GM23338 (cell line): ENCODE data around the gene DOCK3.

ENCODE experiments used
- CREB1 ChIP-seq: fragments of 250-450 bp; sonication (Bioruptor Pico); IDR thresholded peaks from 2 replicates; pipeline ENCODE4 v1.5.0; 2020; ENCODE audit warnings: low read depth, mild to moderate bottlenecking, moderate library complexity
- EZH2phosphoT487 ChIP-seq: fragments of 200-600 bp; sonication (generic); IDR thresholded peaks from one replicate; pipeline ENCODE4 v1.8.1; 2018; ENCODE audit warnings: antibody characterized with exemption; ENCODE audit not compliant: unreplicated experiment
- JUNB ChIP-seq: IDR thresholded peaks from one replicate; pipeline ENCODE4 v1.6.1; 2016; ENCODE audit warnings: antibody characterized with exemption; ENCODE audit not compliant: unreplicated experiment
- POLR2AphosphoS5 ChIP-seq: IDR thresholded peaks from 2 replicates; pipeline ENCODE4 v1.6.1; 2016; ENCODE audit warnings: antibody characterized with exemption, low read depth
- ZNF114 ChIP-seq: fragments of 250-450 bp; sonication (Bioruptor Pico); IDR thresholded peaks from 2 replicates; pipeline ENCODE4 v1.5.0; 2020; ENCODE audit warnings: mild to moderate bottlenecking, moderate library complexity
- TF ChIP-seq, protein P1 (sequence below), 2 experiments: fragments of 200-600 bp in 1 of 2; sonication (generic) in 1 of 2; conservative IDR thresholded peaks; 2 replicates each; pipeline versions ENCODE4 v1.5.1 to v1.6.1; 2016 to 2017; ENCODE audit warnings: antibody characterized with exemption in 2 of 2, low read depth in 2 of 2, mild to moderate bottlenecking in 2 of 2, moderate library complexity in 1 of 2
- TF ChIP-seq, protein P2 (sequence below): IDR thresholded peaks from one replicate; pipeline ENCODE4 v1.6.1; 2018; ENCODE audit warnings: antibody characterized with exemption; ENCODE audit not compliant: unreplicated experiment

DNA sequence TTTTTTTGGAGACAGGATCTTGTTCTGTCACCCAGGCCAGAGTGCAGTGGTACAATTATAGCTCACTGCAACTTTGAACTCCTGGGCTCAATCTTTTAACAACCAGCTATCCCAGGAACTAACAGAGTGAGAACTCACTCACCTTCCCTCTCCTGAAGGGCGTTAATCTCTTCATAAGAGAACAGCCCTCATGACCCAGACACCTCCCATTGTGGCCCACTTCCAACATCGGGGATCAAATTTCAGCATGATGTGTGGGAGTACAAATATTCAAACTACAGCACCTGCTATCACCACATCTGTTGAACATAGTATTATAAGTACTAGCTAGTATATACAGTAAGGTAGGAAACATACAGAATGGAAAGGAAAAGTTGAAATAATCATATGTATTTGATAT, 132.5 kb downstream of the DOCK3 start:
- TF ChIP-seq, protein P1, sequence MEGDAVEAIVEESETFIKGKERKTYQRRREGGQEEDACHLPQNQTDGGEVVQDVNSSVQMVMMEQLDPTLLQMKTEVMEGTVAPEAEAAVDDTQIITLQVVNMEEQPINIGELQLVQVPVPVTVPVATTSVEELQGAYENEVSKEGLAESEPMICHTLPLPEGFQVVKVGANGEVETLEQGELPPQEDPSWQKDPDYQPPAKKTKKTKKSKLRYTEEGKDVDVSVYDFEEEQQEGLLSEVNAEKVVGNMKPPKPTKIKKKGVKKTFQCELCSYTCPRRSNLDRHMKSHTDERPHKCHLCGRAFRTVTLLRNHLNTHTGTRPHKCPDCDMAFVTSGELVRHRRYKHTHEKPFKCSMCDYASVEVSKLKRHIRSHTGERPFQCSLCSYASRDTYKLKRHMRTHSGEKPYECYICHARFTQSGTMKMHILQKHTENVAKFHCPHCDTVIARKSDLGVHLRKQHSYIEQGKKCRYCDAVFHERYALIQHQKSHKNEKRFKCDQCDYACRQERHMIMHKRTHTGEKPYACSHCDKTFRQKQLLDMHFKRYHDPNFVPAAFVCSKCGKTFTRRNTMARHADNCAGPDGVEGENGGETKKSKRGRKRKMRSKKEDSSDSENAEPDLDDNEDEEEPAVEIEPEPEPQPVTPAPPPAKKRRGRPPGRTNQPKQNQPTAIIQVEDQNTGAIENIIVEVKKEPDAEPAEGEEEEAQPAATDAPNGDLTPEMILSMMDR (conservative IDR thresholded peaks at IDR 0.05; ENCODE audit: low read depth in 2 of 2) = no peak
- TF ChIP-seq, protein P2, sequence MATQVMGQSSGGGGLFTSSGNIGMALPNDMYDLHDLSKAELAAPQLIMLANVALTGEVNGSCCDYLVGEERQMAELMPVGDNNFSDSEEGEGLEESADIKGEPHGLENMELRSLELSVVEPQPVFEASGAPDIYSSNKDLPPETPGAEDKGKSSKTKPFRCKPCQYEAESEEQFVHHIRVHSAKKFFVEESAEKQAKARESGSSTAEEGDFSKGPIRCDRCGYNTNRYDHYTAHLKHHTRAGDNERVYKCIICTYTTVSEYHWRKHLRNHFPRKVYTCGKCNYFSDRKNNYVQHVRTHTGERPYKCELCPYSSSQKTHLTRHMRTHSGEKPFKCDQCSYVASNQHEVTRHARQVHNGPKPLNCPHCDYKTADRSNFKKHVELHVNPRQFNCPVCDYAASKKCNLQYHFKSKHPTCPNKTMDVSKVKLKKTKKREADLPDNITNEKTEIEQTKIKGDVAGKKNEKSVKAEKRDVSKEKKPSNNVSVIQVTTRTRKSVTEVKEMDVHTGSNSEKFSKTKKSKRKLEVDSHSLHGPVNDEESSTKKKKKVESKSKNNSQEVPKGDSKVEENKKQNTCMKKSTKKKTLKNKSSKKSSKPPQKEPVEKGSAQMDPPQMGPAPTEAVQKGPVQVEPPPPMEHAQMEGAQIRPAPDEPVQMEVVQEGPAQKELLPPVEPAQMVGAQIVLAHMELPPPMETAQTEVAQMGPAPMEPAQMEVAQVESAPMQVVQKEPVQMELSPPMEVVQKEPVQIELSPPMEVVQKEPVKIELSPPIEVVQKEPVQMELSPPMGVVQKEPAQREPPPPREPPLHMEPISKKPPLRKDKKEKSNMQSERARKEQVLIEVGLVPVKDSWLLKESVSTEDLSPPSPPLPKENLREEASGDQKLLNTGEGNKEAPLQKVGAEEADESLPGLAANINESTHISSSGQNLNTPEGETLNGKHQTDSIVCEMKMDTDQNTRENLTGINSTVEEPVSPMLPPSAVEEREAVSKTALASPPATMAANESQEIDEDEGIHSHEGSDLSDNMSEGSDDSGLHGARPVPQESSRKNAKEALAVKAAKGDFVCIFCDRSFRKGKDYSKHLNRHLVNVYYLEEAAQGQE = no peak
- TF ChIP-seq JUNB = no peak
- no peak for TF ChIP-seq CREB1 (CRISPR knock-in tag)
- no peak for TF ChIP-seq EZH2phosphoT487
- no peak for TF ChIP-seq ZNF114 (CRISPR knock-in tag)
- TF ChIP-seq POLR2AphosphoS5 = no peak
